Fibroblast of lung (primary cell): Measurements from ENCODE around the gene RPS19BP1. TPM values are rescaled to one million over a fixed set of nuclear protein-coding genes. Genes with fewer than 3 reads are reported as not detected.

Experiments used
- DNase-seq, 2 donors: peaks; one replicate each; pipeline versions ENCODE4 v3.0.0 to v3.0.0-alpha.2; 2010; ENCODE audit warnings: low read depth in 2 of 2
- H2AFZ ChIP-seq: 2 replicates; pipeline ENCODE4 v1.5.1; 2012; ENCODE audit warnings: low read length, control low read depth, inconsistent platforms
- H3K27ac ChIP-seq: 2 replicates; pipeline ENCODE4 v1.5.1; 2011; ENCODE audit warnings: low read length, control low read depth; ENCODE audit not compliant: insufficient read depth
- H3K27me3 ChIP-seq: 2 replicates; pipeline ENCODE4 v1.5.1; 2011; ENCODE audit warnings: mild to moderate bottlenecking, low read length; ENCODE audit not compliant: control insufficient read depth, insufficient read depth
- H3K36me3 ChIP-seq: 2 replicates; pipeline ENCODE4 v1.5.1; 2011; ENCODE audit warnings: low read length; ENCODE audit not compliant: control insufficient read depth, insufficient read depth
- H3K4me1 ChIP-seq: 2 replicates; pipeline ENCODE4 v1.5.1; 2011; ENCODE audit warnings: low read length; ENCODE audit not compliant: control insufficient read depth, insufficient read depth; ENCODE audit errors: extremely low read depth
- H3K4me2 ChIP-seq: 2 replicates; pipeline ENCODE4 v1.5.1; 2011; ENCODE audit warnings: low read length, control low read depth; ENCODE audit not compliant: insufficient read depth; ENCODE audit errors: extremely low read depth
- H3K4me3 ChIP-seq, 4 experiments: fragments of 200-600 bp in 1 of 4; sonication (generic) in 1 of 4; replicated peaks in 1 of 4; 2 replicates each; pipeline ENCODE4 v1.5.1; 2011 to 2016; ENCODE audit warnings: low read length in 4 of 4, low read depth in 3 of 4, mild to moderate bottlenecking in 3 of 4, control low read depth in 2 of 4, inconsistent platforms in 1 of 4, mixed read lengths in 1 of 4; ENCODE audit not compliant: insufficient read depth in 1 of 4; ENCODE audit errors: control extremely low read depth in 1 of 4
- H3K79me2 ChIP-seq: 2 replicates; pipeline ENCODE4 v1.5.1; 2012; ENCODE audit warnings: mild to moderate bottlenecking, low read length, inconsistent platforms; ENCODE audit not compliant: control insufficient read depth, insufficient read depth
- H3K9ac ChIP-seq: 2 replicates; pipeline ENCODE4 v1.5.1; 2011; ENCODE audit warnings: mild to moderate bottlenecking, low read length, control low read depth; ENCODE audit not compliant: insufficient read depth
- H3K9me3 ChIP-seq: 2 replicates; pipeline ENCODE4 v1.5.1; 2012; ENCODE audit warnings: low read depth, low read length; ENCODE audit not compliant: control insufficient read depth, insufficient read depth
- H4K20me1 ChIP-seq: 2 replicates; pipeline ENCODE4 v1.5.1; 2011; ENCODE audit warnings: low read length; ENCODE audit not compliant: control insufficient read depth, insufficient read depth; ENCODE audit errors: extremely low read depth
- CTCF ChIP-seq, 2 donors: IDR thresholded peaks in 1 of 2; conservative IDR thresholded peaks in 1 of 2; 1 replicate in 1 of 2; 2 replicates in 1 of 2; pipeline ENCODE4 v1.5.1; 2011 to 2012; ENCODE audit warnings: low read length in 2 of 2, control low read depth in 1 of 2, inconsistent platforms in 1 of 2, low read depth in 1 of 2, mild to moderate bottlenecking in 1 of 2
- EZH2 ChIP-seq: IDR thresholded peaks from 2 replicates; pipeline ENCODE4 v1.5.1; 2012; ENCODE audit warnings: low read length, control low read depth, mild to moderate bottlenecking; ENCODE audit errors: missing control alignments
- polyA plus RNA-seq, 2 donors: library from polyadenylated mRNA; depleted of rRNA in 1 of 2; stranded (reverse) in 1 of 2; unstranded in 1 of 2; fragments of >200 nt; gene quantifications; 2 replicates each; pipeline ENCODE4 v1.2.1, GENCODE V29; 2011 to 2012; ENCODE audit warnings: missing spikeins in 1 of 2
- total RNA-seq: library from RNA; depleted of rRNA; stranded (reverse); fragments of >200 nt; gene quantifications from 2 replicates; pipeline ENCODE4 v1.2.1, GENCODE V29; 2014

RPS19BP1 gene
- total and polyA plus RNA-seq, 2 donors (not counting 1 experiment from before 2014, with no cell fraction given): 41.6 to 44.3 TPM

GRCh38 chr22:39488563-39489083 lies 43.9 kb downstream of the RPS19BP1 start:
- Histone ChIP-seq H3K4me1 (peaks cover 6% of the 10 kb centered on the region), H3K27me3 (no peaks in the 10 kb centered on the region), H3K4me3 (no peak overlapping the region), H4K20me1 (no peaks in the 10 kb centered on the region), H3K79me2 (no peaks in the 10 kb centered on the region), H3K27ac (no peak overlapping the region), H3K36me3 (no peaks in the 10 kb centered on the region), H3K4me2 (no peak overlapping the region), H3K9me3 (no peaks in the 10 kb centered on the region), H2AFZ (no peak overlapping the region), H3K9ac (no peak overlapping the region)
- TF ChIP-seq CTCF (conservative IDR thresholded peaks at IDR 0.05 in 1 of 2, IDR thresholded peaks at IDR 0.05 in 1 of 2; ENCODE audit: low read depth in 1 of 2, low read length in 2 of 2) (no peak), EZH2 (no peak)
- no peak for DNase-seq

- Histone ChIP-seq H3K27ac (no peak overlapping the region), H3K9me3 (no peaks in the 10 kb centered on the region), H3K79me2 (no peaks in the 10 kb centered on the region), H3K4me1 (no peaks in the 10 kb centered on the region), H4K20me1 (no peaks in the 10 kb centered on the region), H3K27me3 (no peaks in the 10 kb centered on the region), H3K36me3 (no peaks in the 10 kb centered on the region), H3K4me3 (no peak overlapping the region), H2AFZ (no peak overlapping the region), H3K9ac (no peak overlapping the region), H3K4me2 (no peak overlapping the region)
- no peak for DNase-seq
- TF ChIP-seq EZH2 (no peak), CTCF (conservative IDR thresholded peaks at IDR 0.05 in 1 of 2, IDR thresholded peaks at IDR 0.05 in 1 of 2; ENCODE audit: low read depth in 1 of 2, low read length in 2 of 2) (no peak)
Measured at GRCh38 chr22:39487826-39488520, 44.6 kb downstream of the RPS19BP1 start.

GRCh38 chr22:39486951-39487825 lies 45.4 kb downstream of the RPS19BP1 start:
- H3K9me3 ChIP-seq: no peaks in the 10 kb centered on the region
- no peak overlapping the region for H3K4me3 ChIP-seq
- DNase-seq: no peak
- no peak overlapping the region for H3K4me2 ChIP-seq
- H3K36me3 ChIP-seq: no peaks in the 10 kb centered on the region
- no peaks in the 10 kb centered on the region for H3K4me1 ChIP-seq
- H3K79me2 ChIP-seq: no peaks in the 10 kb centered on the region
- no peak overlapping the region for H2AFZ ChIP-seq
- H3K27ac ChIP-seq: no peak overlapping the region
- H3K9ac ChIP-seq: no peak overlapping the region
- no peak for TF ChIP-seq EZH2
- TF ChIP-seq CTCF (conservative IDR thresholded peaks at IDR 0.05 in 1 of 2, IDR thresholded peaks at IDR 0.05 in 1 of 2; ENCODE audit: low read depth in 1 of 2, low read length in 2 of 2): no peak
- H4K20me1 ChIP-seq: no peaks in the 10 kb centered on the region
- no peaks in the 10 kb centered on the region for H3K27me3 ChIP-seq
